A549 (cell line): ENCODE data around the gene TMPRSS9.

ENCODE experiments used
- BHLHE40 ChIP-seq: IDR thresholded peaks from 2 replicates; pipeline ENCODE4 v1.6.1; 2012; ENCODE audit warnings: low read depth, low read length, inconsistent platforms
- CHD2 ChIP-seq: fragments of 150-350 bp; IDR thresholded peaks from 2 replicates; pipeline ENCODE4 v1.6.1; 2014; ENCODE audit warnings: low read length; ENCODE audit not compliant: partially characterized antibody
- HOXA7 ChIP-seq: fragments of 250-450 bp; sonication (Bioruptor Pico); IDR thresholded peaks from 2 replicates; pipeline ENCODE4 v1.5.0; 2020; ENCODE audit warnings: mild to moderate bottlenecking, moderate library complexity
- KDM5A ChIP-seq: fragments of 200-600 bp; sonication (generic); IDR thresholded peaks from 2 replicates; pipeline ENCODE4 v1.6.1; 2016; ENCODE audit warnings: antibody characterized with exemption, mild to moderate bottlenecking
- NFE2L2 ChIP-seq: fragments of 150-350 bp; conservative IDR thresholded peaks from 2 replicates; pipeline ENCODE4 v1.6.1; 2014; ENCODE audit warnings: low read length
- RAD21 ChIP-seq, 2 experiments: fragments of >200 bp in 1 of 2; sonication (Bioruptor Twin) in 1 of 2; formaldehyde crosslinking in 1 of 2; IDR thresholded peaks in 1 of 2; conservative IDR thresholded peaks in 1 of 2; 2 replicates in 1 of 2; 3 replicates in 1 of 2; pipeline ENCODE4 v1.6.1; 2012 to 2018; ENCODE audit warnings: inconsistent platforms in 1 of 2
- REST ChIP-seq: fragments of 200-600 bp; sonication (generic); IDR thresholded peaks from 2 replicates; pipeline ENCODE4 v1.6.1; 2016; ENCODE audit warnings: antibody characterized with exemption, mild to moderate bottlenecking, moderate library complexity
- RFX5 ChIP-seq: fragments of 450-650 bp; IDR thresholded peaks from 2 replicates; pipeline ENCODE4 v1.7.1; 2014; ENCODE audit warnings: antibody characterized with exemption, mild to moderate bottlenecking, moderate library complexity
- TF ChIP-seq, protein P1 (sequence below): fragments of >200 bp; sonication (Bioruptor Twin); formaldehyde crosslinking; IDR thresholded peaks from 3 replicates; pipeline ENCODE4 v1.5.1; 2016
- TF ChIP-seq, protein P2 (sequence below): fragments of 250-450 bp; sonication (Bioruptor Pico); IDR thresholded peaks from 2 replicates; pipeline ENCODE4 v1.5.0; 2021; ENCODE audit warnings: mild to moderate bottlenecking, moderate library complexity, borderline replicate concordance

DNA sequence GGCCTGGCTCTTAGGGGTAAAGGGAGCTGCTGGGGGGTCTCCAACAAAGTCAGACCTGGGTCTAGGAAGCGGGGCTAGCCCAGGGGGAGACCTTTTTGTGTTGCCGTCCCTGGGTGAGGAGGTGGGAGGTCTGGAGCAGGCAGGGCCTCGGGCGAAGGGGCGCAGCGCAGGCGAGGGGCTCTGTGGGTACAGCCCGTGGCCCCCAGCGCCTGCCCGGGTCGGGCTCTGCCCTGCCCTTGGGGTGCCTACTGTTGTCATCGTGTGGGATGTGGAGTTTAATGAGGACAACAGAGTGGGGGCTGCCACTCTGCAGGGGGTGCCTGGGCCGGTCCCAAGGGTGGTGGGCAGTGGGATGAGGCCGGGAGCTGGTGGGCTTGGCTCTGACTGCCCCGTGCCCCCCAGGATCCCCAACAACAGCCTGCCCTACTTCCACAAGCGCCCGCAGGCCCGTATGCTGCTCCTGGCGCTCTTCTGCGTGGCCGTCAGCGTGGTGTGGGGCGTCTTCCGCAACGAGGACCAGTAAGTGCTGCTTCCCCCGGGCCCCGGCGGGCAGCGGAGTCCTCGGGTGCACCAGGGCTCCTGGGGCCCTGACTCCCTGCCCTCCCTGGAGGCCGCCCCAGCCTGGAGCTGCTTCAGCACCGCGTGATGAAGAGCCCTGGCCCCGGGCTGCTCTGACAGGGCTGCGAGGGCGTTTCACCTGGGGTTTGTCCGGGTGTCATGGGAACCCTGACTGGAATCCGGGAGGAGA lies 19.4 kb upstream of the TMPRSS9 start:
- TF ChIP-seq CHD2: no peak
- TF ChIP-seq, protein P1, sequence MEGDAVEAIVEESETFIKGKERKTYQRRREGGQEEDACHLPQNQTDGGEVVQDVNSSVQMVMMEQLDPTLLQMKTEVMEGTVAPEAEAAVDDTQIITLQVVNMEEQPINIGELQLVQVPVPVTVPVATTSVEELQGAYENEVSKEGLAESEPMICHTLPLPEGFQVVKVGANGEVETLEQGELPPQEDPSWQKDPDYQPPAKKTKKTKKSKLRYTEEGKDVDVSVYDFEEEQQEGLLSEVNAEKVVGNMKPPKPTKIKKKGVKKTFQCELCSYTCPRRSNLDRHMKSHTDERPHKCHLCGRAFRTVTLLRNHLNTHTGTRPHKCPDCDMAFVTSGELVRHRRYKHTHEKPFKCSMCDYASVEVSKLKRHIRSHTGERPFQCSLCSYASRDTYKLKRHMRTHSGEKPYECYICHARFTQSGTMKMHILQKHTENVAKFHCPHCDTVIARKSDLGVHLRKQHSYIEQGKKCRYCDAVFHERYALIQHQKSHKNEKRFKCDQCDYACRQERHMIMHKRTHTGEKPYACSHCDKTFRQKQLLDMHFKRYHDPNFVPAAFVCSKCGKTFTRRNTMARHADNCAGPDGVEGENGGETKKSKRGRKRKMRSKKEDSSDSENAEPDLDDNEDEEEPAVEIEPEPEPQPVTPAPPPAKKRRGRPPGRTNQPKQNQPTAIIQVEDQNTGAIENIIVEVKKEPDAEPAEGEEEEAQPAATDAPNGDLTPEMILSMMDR: no peak
- TF ChIP-seq KDM5A: no peak
- TF ChIP-seq BHLHE40: no peak
- no peak for TF ChIP-seq HOXA7 (CRISPR knock-in tag)
- no peak for TF ChIP-seq REST
- no peak for TF ChIP-seq RAD21 (conservative IDR thresholded peaks at IDR 0.05 in 1 of 2, IDR thresholded peaks at IDR 0.05 in 1 of 2)
- no peak for TF ChIP-seq RFX5
- TF ChIP-seq, protein P2, sequence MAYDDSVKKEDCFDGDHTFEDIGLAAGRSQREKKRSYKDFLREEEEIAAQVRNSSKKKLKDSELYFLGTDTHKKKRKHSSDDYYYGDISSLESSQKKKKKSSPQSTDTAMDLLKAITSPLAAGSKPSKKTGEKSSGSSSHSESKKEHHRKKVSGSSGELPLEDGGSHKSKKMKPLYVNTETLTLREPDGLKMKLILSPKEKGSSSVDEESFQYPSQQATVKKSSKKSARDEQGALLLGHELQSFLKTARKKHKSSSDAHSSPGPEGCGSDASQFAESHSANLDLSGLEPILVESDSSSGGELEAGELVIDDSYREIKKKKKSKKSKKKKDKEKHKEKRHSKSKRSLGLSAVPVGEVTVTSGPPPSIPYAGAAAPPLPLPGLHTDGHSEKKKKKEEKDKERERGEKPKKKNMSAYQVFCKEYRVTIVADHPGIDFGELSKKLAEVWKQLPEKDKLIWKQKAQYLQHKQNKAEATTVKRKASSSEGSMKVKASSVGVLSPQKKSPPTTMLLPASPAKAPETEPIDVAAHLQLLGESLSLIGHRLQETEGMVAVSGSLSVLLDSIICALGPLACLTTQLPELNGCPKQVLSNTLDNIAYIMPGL (CRISPR knock-in tag): no peak
- no peak for TF ChIP-seq NFE2L2
